HepG2 (cell line): ENCODE measurements around the gene BCL2L1. TPM values are rescaled to one million over a fixed set of nuclear protein-coding genes. Genes with fewer than 3 reads are reported as not detected.

Experiments
- ARNT ChIP-seq: fragments of 450-650 bp; IDR thresholded peaks from 2 replicates; pipeline ENCODE4 v1.6.1; 2017
- HDAC1 ChIP-seq: sonication (generic); formaldehyde crosslinking; IDR thresholded peaks from 2 replicates; pipeline ENCODE4 v1.5.1; 2020; ENCODE audit warnings: mild to moderate bottlenecking, missing genetic modification reagents
- KDM4B ChIP-seq: sonication (generic); formaldehyde crosslinking; IDR thresholded peaks from 2 replicates; pipeline ENCODE4 v1.4.0; 2020; ENCODE audit warnings: missing genetic modification reagents
- NCOA1 ChIP-seq: sonication (generic); formaldehyde crosslinking; IDR thresholded peaks from 2 replicates; pipeline ENCODE4 v1.9.0; 2021; ENCODE audit warnings: missing genetic modification reagents
- NFATC3 ChIP-seq: sonication (generic); formaldehyde crosslinking; IDR thresholded peaks from 2 replicates; pipeline ENCODE4 v1.5.1; 2020; ENCODE audit warnings: mild to moderate bottlenecking, missing genetic modification reagents
- NFE2L1 ChIP-seq: sonication (generic); formaldehyde crosslinking; IDR thresholded peaks from 2 replicates; pipeline ENCODE4 v1.4.0; 2020; ENCODE audit warnings: missing genetic modification reagents, mild to moderate bottlenecking, borderline replicate concordance
- NR2F2 ChIP-seq: IDR thresholded peaks from 2 replicates; pipeline ENCODE4 v1.6.1; 2012; ENCODE audit warnings: low read depth, inconsistent platforms, borderline replicate concordance
- SMAD3 ChIP-seq: sonication (generic); formaldehyde crosslinking; IDR thresholded peaks from 2 replicates; pipeline ENCODE4 v1.4.0; 2020; ENCODE audit warnings: missing genetic modification reagents
- U2AF1 ChIP-seq: fragments of 200-400 bp; formaldehyde crosslinking; optimal IDR thresholded peaks from 2 replicates; pipeline ENCODE3; 2017; ENCODE audit warnings: mild to moderate bottlenecking, low read depth, low read length
- ZNF264 ChIP-seq: sonication (generic); formaldehyde crosslinking; IDR thresholded peaks from 2 replicates; pipeline ENCODE4 v1.4.0; 2020; ENCODE audit warnings: missing genetic modification reagents
- ZNF629 ChIP-seq: sonication (generic); formaldehyde crosslinking; conservative IDR thresholded peaks from 2 replicates; pipeline ENCODE4 v1.5.0; 2020; ENCODE audit warnings: missing genetic modification reagents
- polyA plus RNA-seq, 8 experiments: library from polyadenylated mRNA; depleted of rRNA in 3 of 8; stranded (reverse) in 7 of 8; unstranded in 1 of 8; fragments of >200 nt; fragmentation: Illumina TruSeq in 4 of 8; extraction: Trizol in 4 of 8; gene quantifications; 2 replicates each; pipeline versions ENCODE4 v1.2.1 to v1.2.3, GENCODE V29; 2011 to 2016; ENCODE audit warnings: low read depth in 4 of 8, missing spikeins in 1 of 8, mixed read lengths in 1 of 8; ENCODE audit not compliant: insufficient read depth in 1 of 8
- total RNA-seq, 5 experiments: library from RNA; depleted of rRNA; stranded (reverse); fragments of >200 nt; fragmentation: Illumina TruSeq; extraction: Trizol; gene quantifications; 2 replicates each; pipeline ENCODE4 v1.2.3, GENCODE V29; 2016; ENCODE audit warnings: low read depth in 1 of 5
- TF ChIP-seq, protein P1 (sequence below): sonication (generic); formaldehyde crosslinking; IDR thresholded peaks from 2 replicates; pipeline ENCODE4 v1.8.0; 2022; ENCODE audit warnings: mild to moderate bottlenecking, missing genetic modification reagents, moderate library complexity
- TF ChIP-seq, protein P2 (sequence below): sonication (generic); formaldehyde crosslinking; IDR thresholded peaks from 2 replicates; pipeline ENCODE4 v1.4.0; 2020; ENCODE audit warnings: missing genetic modification reagents, borderline replicate concordance
- TF ChIP-seq, protein P3 (sequence below): sonication (generic); formaldehyde crosslinking; IDR thresholded peaks from 2 replicates; pipeline ENCODE4 v1.5.1; 2020; ENCODE audit warnings: mild to moderate bottlenecking, missing genetic modification reagents, borderline replicate concordance
- TF ChIP-seq, protein P4 (sequence below): sonication (generic); formaldehyde crosslinking; IDR thresholded peaks from 2 replicates; pipeline ENCODE4 v1.4.0; 2020; ENCODE audit warnings: missing genetic modification reagents, borderline replicate concordance
- TF ChIP-seq, protein P5 (sequence below): sonication (generic); formaldehyde crosslinking; IDR thresholded peaks from 2 replicates; pipeline ENCODE4 v1.8.0; 2022; ENCODE audit warnings: missing genetic modification reagents, mild to moderate bottlenecking, moderate library complexity, borderline replicate concordance

The BCL2L1 gene
- total and polyA plus RNA-seq, 2 of the 13 experiments (the other 11 are each of a cell fraction or from before 2014, with no cell fraction given), result 164 to 258 TPM

DNA sequence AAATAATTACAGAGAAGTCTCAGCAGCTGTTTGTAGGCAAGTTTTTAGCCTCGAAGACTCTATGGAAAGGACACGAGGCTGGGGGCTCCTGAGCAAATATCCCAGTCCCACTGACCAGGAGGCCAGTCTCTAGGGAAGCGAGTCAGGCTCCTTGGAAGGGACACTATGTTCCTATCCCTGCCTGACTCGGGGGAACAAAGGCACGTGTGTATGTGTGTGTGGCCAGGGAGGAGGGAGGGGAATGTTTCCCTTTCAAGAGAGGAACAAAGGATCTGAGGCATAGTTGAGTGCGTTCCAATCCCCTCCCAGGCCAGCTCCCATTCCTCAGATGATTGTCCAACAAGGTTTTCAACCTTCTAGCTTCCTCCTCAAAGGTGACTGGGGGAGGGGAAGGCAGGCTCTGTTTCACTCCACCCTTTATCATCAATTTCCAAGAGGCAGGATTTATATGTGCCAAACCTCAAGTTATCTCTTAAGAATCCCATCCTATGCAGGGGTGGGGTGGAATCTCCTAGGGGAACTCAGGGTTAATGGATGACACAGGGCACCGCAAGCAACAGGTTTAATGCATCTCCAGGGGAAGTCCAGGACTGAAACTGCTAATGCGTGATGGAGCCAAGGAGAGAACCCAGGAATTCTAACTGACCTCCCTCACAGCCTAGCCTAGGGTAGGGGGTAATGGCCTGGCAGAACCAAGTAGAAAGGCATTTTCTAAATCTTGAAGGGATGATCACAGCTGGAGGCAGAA lies 9.9 kb downstream of the BCL2L1 start (continued):
- TF ChIP-seq, protein P1, sequence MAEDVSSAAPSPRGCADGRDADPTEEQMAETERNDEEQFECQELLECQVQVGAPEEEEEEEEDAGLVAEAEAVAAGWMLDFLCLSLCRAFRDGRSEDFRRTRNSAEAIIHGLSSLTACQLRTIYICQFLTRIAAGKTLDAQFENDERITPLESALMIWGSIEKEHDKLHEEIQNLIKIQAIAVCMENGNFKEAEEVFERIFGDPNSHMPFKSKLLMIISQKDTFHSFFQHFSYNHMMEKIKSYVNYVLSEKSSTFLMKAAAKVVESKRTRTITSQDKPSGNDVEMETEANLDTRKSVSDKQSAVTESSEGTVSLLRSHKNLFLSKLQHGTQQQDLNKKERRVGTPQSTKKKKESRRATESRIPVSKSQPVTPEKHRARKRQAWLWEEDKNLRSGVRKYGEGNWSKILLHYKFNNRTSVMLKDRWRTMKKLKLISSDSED (CRISPR knock-in tag), result no peak
- no peak for TF ChIP-seq NCOA1
- TF ChIP-seq, protein P2, sequence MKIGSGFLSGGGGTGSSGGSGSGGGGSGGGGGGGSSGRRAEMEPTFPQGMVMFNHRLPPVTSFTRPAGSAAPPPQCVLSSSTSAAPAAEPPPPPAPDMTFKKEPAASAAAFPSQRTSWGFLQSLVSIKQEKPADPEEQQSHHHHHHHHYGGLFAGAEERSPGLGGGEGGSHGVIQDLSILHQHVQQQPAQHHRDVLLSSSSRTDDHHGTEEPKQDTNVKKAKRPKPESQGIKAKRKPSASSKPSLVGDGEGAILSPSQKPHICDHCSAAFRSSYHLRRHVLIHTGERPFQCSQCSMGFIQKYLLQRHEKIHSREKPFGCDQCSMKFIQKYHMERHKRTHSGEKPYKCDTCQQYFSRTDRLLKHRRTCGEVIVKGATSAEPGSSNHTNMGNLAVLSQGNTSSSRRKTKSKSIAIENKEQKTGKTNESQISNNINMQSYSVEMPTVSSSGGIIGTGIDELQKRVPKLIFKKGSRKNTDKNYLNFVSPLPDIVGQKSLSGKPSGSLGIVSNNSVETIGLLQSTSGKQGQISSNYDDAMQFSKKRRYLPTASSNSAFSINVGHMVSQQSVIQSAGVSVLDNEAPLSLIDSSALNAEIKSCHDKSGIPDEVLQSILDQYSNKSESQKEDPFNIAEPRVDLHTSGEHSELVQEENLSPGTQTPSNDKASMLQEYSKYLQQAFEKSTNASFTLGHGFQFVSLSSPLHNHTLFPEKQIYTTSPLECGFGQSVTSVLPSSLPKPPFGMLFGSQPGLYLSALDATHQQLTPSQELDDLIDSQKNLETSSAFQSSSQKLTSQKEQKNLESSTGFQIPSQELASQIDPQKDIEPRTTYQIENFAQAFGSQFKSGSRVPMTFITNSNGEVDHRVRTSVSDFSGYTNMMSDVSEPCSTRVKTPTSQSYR (CRISPR knock-in tag), result peak; percentile 96
- TF ChIP-seq HDAC1 (CRISPR knock-in tag), result peak; percentile 46; the same call in 1 of the 2 replicates
- TF ChIP-seq ZNF629 (CRISPR knock-in tag), result no peak
- TF ChIP-seq NR2F2, result peak; percentile 39; the same call in 1 of the 2 replicates
- peak; percentile 69; the same call in 1 of the 2 replicates for TF ChIP-seq KDM4B (CRISPR knock-in tag)
- TF ChIP-seq, protein P3, sequence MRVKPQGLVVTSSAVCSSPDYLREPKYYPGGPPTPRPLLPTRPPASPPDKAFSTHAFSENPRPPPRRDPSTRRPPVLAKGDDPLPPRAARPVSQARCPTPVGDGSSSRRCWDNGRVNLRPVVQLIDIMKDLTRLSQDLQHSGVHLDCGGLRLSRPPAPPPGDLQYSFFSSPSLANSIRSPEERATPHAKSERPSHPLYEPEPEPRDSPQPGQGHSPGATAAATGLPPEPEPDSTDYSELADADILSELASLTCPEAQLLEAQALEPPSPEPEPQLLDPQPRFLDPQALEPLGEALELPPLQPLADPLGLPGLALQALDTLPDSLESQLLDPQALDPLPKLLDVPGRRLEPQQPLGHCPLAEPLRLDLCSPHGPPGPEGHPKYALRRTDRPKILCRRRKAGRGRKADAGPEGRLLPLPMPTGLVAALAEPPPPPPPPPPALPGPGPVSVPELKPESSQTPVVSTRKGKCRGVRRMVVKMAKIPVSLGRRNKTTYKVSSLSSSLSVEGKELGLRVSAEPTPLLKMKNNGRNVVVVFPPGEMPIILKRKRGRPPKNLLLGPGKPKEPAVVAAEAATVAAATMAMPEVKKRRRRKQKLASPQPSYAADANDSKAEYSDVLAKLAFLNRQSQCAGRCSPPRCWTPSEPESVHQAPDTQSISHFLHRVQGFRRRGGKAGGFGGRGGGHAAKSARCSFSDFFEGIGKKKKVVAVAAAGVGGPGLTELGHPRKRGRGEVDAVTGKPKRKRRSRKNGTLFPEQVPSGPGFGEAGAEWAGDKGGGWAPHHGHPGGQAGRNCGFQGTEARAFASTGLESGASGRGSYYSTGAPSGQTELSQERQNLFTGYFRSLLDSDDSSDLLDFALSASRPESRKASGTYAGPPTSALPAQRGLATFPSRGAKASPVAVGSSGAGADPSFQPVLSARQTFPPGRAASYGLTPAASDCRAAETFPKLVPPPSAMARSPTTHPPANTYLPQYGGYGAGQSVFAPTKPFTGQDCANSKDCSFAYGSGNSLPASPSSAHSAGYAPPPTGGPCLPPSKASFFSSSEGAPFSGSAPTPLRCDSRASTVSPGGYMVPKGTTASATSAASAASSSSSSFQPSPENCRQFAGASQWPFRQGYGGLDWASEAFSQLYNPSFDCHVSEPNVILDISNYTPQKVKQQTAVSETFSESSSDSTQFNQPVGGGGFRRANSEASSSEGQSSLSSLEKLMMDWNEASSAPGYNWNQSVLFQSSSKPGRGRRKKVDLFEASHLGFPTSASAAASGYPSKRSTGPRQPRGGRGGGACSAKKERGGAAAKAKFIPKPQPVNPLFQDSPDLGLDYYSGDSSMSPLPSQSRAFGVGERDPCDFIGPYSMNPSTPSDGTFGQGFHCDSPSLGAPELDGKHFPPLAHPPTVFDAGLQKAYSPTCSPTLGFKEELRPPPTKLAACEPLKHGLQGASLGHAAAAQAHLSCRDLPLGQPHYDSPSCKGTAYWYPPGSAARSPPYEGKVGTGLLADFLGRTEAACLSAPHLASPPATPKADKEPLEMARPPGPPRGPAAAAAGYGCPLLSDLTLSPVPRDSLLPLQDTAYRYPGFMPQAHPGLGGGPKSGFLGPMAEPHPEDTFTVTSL (CRISPR knock-in tag), result no peak
- TF ChIP-seq ARNT, result no peak
- TF ChIP-seq NFATC3 (CRISPR knock-in tag), result no peak
- TF ChIP-seq, protein P4, sequence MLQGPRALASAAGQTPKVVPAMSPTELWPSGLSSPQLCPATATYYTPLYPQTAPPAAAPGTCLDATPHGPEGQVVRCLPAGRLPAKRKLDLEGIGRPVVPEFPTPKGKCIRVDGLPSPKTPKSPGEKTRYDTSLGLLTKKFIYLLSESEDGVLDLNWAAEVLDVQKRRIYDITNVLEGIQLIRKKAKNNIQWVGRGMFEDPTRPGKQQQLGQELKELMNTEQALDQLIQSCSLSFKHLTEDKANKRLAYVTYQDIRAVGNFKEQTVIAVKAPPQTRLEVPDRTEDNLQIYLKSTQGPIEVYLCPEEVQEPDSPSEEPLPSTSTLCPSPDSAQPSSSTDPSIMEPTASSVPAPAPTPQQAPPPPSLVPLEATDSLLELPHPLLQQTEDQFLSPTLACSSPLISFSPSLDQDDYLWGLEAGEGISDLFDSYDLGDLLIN, result no peak
- no peak for TF ChIP-seq ZNF264 (CRISPR knock-in tag)
- no peak for TF ChIP-seq NFE2L1
- no peak; the same call in none of the 2 replicates for TF ChIP-seq SMAD3 (CRISPR knock-in tag)
- TF ChIP-seq, protein P5, sequence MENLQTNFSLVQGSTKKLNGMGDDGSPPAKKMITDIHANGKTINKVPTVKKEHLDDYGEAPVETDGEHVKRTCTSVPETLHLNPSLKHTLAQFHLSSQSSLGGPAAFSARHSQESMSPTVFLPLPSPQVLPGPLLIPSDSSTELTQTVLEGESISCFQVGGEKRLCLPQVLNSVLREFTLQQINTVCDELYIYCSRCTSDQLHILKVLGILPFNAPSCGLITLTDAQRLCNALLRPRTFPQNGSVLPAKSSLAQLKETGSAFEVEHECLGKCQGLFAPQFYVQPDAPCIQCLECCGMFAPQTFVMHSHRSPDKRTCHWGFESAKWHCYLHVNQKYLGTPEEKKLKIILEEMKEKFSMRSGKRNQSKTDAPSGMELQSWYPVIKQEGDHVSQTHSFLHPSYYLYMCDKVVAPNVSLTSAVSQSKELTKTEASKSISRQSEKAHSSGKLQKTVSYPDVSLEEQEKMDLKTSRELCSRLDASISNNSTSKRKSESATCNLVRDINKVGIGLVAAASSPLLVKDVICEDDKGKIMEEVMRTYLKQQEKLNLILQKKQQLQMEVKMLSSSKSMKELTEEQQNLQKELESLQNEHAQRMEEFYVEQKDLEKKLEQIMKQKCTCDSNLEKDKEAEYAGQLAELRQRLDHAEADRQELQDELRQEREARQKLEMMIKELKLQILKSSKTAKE (CRISPR knock-in tag), result 0 out of 2 replicates have a peak, but pooled peaks have one; percentile 51
- no peak for TF ChIP-seq U2AF1
